Smooth muscle cell (in vitro differentiated cells): ENCODE results near the gene ADARB2. TPM values are rescaled to one million over a fixed set of nuclear protein-coding genes. Genes with fewer than 3 reads are reported as not detected.
A peak's percentile ranks its signal among the peaks of the same experiment; 100 is the strongest.

Source experiments
- DNase-seq: peaks from one replicate; lab custom pipeline; 2025; ENCODE audit not compliant: unreplicated experiment; lab: John Stamatoyannopoulos, UW
- H2AFZ ChIP-seq: fragments of 200-600 bp; sonication (generic); 2 replicates; pipeline ENCODE4 v1.6.0; 2016; ENCODE audit warnings: antibody characterized with exemption, low read depth, mild to moderate bottlenecking
- H3F3A ChIP-seq: fragments of 200-600 bp; sonication (generic); 2 replicates; pipeline ENCODE4 v1.6.0; 2017; ENCODE audit warnings: antibody characterized with exemption, low read depth
- H3K27ac ChIP-seq: fragments of 200-600 bp; sonication (generic); 2 replicates; pipeline ENCODE4 v1.5.1; 2016; ENCODE audit warnings: low read depth, mild to moderate bottlenecking
- H3K27me3 ChIP-seq: fragments of 200-600 bp; sonication (generic); 2 replicates; pipeline ENCODE4 v1.6.1; 2016; ENCODE audit warnings: low read depth, mild to moderate bottlenecking
- H3K36me3 ChIP-seq: fragments of 200-600 bp; sonication (generic); 2 replicates; pipeline ENCODE4 v1.5.1; 2016; ENCODE audit warnings: low read depth
- H3K4me1 ChIP-seq: fragments of 200-600 bp; sonication (generic); 2 replicates; pipeline ENCODE4 v1.5.1; 2016; ENCODE audit warnings: low read depth
- H3K4me2 ChIP-seq: fragments of 200-600 bp; sonication (generic); 2 replicates; pipeline ENCODE4 v1.6.0; 2016; ENCODE audit warnings: mild to moderate bottlenecking
- H3K4me3 ChIP-seq: fragments of 200-600 bp; sonication (generic); 2 replicates; pipeline ENCODE4 v1.5.1; 2016; ENCODE audit warnings: mild to moderate bottlenecking
- H3K79me2 ChIP-seq: fragments of 200-600 bp; sonication (generic); 2 replicates; pipeline ENCODE4 v1.6.0; 2016; ENCODE audit warnings: low read depth, mild to moderate bottlenecking
- H3K9ac ChIP-seq: fragments of 200-600 bp; sonication (generic); 2 replicates; pipeline ENCODE4 v1.6.0; 2016; ENCODE audit warnings: low read depth
- H3K9me3 ChIP-seq: fragments of 200-600 bp; sonication (generic); replicated peaks from 2 replicates; pipeline ENCODE4 v1.5.1; 2016; ENCODE audit warnings: low read depth
- H4K20me1 ChIP-seq: fragments of 200-600 bp; sonication (generic); 2 replicates; pipeline ENCODE4 v1.6.0; 2016; ENCODE audit warnings: low read depth
- CTCF ChIP-seq: fragments of 200-600 bp; sonication (generic); IDR thresholded peaks from 2 replicates; pipeline ENCODE4 v1.5.1; 2017; ENCODE audit warnings: borderline replicate concordance, mild to moderate bottlenecking, antibody characterized with exemption; ENCODE audit not compliant: insufficient read depth, poor library complexity, severe bottlenecking
- WGBS: methylation state at CpG from one replicate; pipeline ENCODE4 v1.1.7; 2016; ENCODE audit warnings: low lambda C conversion rate; 5-methylcytosine and 5-hydroxymethylcytosine counted together
- polyA plus RNA-seq: library from polyadenylated mRNA; unstranded; fragments of >200 nt; fragmentation: Nextera tagmentation; extraction: Ambion mirVana; gene quantifications from 2 replicates; pipeline ENCODE4 v1.2.1, GENCODE V29; 2016
- total RNA-seq: library from RNA; depleted of rRNA; stranded (reverse); fragments of >200 nt; gene quantifications from 2 replicates; pipeline ENCODE4 v1.2.3, GENCODE V29; 2014

ADARB2 gene
- total and polyA plus RNA-seq, 2 experiments from 2014 or later, result 0.13 to 0.39 TPM

GRCh38 chr10:1486841-1487687 is 250.3 kb downstream of the ADARB2 start:
- no peak for TF ChIP-seq CTCF
- Histone ChIP-seq H3K36me3 (no peaks in the 10 kb centered on the region), H3K27ac (no peak overlapping the region), H3K4me2 (peak overlapping the region; percentile 10), H2AFZ (no peak overlapping the region), H3K4me1 (no peaks in the 10 kb centered on the region), H3K9me3 (no peaks in the 10 kb centered on the region), H3F3A (no peaks in the 10 kb centered on the region), H3K9ac (no peak overlapping the region), H3K4me3 (no peak overlapping the region), H3K27me3 (peaks cover 31% of the 10 kb centered on the region), H4K20me1 (no peaks in the 10 kb centered on the region), H3K79me2 (no peaks in the 10 kb centered on the region)
- 58% methylated on average over 14 of the region's 14 CpGs for WGBS
- DNase-seq, result no peak

GRCh38 chr10:1485357-1485756 is 252.0 kb downstream of the ADARB2 start:
- Histone ChIP-seq H3K4me1 (no peaks in the 10 kb centered on the region), H2AFZ (no peak overlapping the region), H3K79me2 (no peaks in the 10 kb centered on the region), H3K4me3 (no peak overlapping the region), H3F3A (no peaks in the 10 kb centered on the region), H3K36me3 (no peaks in the 10 kb centered on the region), H3K4me2 (no peak overlapping the region), H3K9ac (no peak overlapping the region), H3K9me3 (no peaks in the 10 kb centered on the region), H3K27me3 (peaks cover 34% of the 10 kb centered on the region), H4K20me1 (no peaks in the 10 kb centered on the region), H3K27ac (no peak overlapping the region)
- no peak for TF ChIP-seq CTCF
- DNase-seq, result no peak
- WGBS, result 98% methylated on average over 12 of the region's 12 CpGs

- TF ChIP-seq CTCF, result no peak
Observed at GRCh38 chr10:1483826-1484225, 253.5 kb downstream of the ADARB2 start.

GRCh38 chr10:1483246-1483645 is 254.1 kb downstream of the ADARB2 start:
- no peak overlapping the region for H3K9ac ChIP-seq

More at GRCh38 chr10:1483826-1484225, 253.5 kb downstream of the ADARB2 start:
- no peaks in the 10 kb centered on the region for H3K4me1 ChIP-seq
- H3K27me3 ChIP-seq, result peaks cover 24% of the 10 kb centered on the region
- no peaks in the 10 kb centered on the region for H4K20me1 ChIP-seq
- no peak overlapping the region for H2AFZ ChIP-seq
- H3F3A ChIP-seq, result no peaks in the 10 kb centered on the region
- H3K4me2 ChIP-seq, result no peak overlapping the region
- no peaks in the 10 kb centered on the region for H3K79me2 ChIP-seq
- no peak overlapping the region for H3K27ac ChIP-seq
- H3K4me3 ChIP-seq, result no peak overlapping the region
- H3K9ac ChIP-seq, result no peak overlapping the region
- WGBS, result 66% methylated on average over 7 of the region's 7 CpGs
- DNase-seq, result no peak
- no peaks in the 10 kb centered on the region for H3K9me3 ChIP-seq
- no peaks in the 10 kb centered on the region for H3K36me3 ChIP-seq

More at GRCh38 chr10:1483246-1483645, 254.1 kb downstream of the ADARB2 start:
- Histone ChIP-seq H3K36me3 (no peaks in the 10 kb centered on the region), H3K9me3 (no peaks in the 10 kb centered on the region), H2AFZ (no peak overlapping the region), H3K27ac (no peak overlapping the region), H3K4me2 (no peak overlapping the region), H3K79me2 (no peaks in the 10 kb centered on the region), H3F3A (no peaks in the 10 kb centered on the region), H3K4me1 (no peaks in the 10 kb centered on the region), H3K27me3 (peaks cover 24% of the 10 kb centered on the region), H4K20me1 (no peaks in the 10 kb centered on the region), H3K4me3 (no peak overlapping the region)
- no peak for DNase-seq
- no peak for TF ChIP-seq CTCF
- WGBS, result 55% methylated on average over 10 of the region's 10 CpGs
